Nephron (organoid): Measurements from ENCODE around the gene HAGHL.
A peak's percentile ranks its signal among the peaks of the same experiment; 100 is the strongest.
"Not testable (repeated sequence)": the region's sequence is repeated elsewhere in the genome, so short reads cannot be mapped to it uniquely, and the experiment has no call there.

ENCODE experiments used
- H3K27ac Mint-ChIP-seq, 3 experiments: 2 replicates each; pipeline ENCODE4 v1.8.0; 2020; ENCODE audit warnings: mixed read lengths in 3 of 3, mild to moderate bottlenecking in 2 of 3, moderate library complexity in 1 of 3
- H3K27me3 Mint-ChIP-seq: 2 replicates; pipeline ENCODE4 v1.8.0; 2021; ENCODE audit warnings: low read depth, mild to moderate bottlenecking, moderate library complexity, mixed read lengths
- H3K36me3 Mint-ChIP-seq: 2 replicates; pipeline ENCODE4 v1.8.0; 2020; ENCODE audit warnings: low read depth, mixed read lengths
- H3K4me1 Mint-ChIP-seq: 2 replicates; pipeline ENCODE4 v1.8.0; 2020; ENCODE audit warnings: mixed read lengths
- H3K4me3 Mint-ChIP-seq, 3 experiments: 2 replicates each; pipeline ENCODE4 v1.8.0; 2020; ENCODE audit warnings: mild to moderate bottlenecking in 3 of 3, mixed read lengths in 3 of 3, moderate library complexity in 2 of 3
- H3K9me3 Mint-ChIP-seq: 2 replicates; pipeline ENCODE4 v1.8.0; 2020; ENCODE audit warnings: mixed read lengths
- TF ChIP-seq, protein P1 (sequence below), 3 experiments: fragments of 200-600 bp; sonication (generic); IDR thresholded peaks; one replicate each; pipeline ENCODE4 v1.5.0; 2021; ENCODE audit warnings: antibody characterized with exemption in 3 of 3; ENCODE audit not compliant: unreplicated experiment in 3 of 3

The HAGHL gene

DNA sequence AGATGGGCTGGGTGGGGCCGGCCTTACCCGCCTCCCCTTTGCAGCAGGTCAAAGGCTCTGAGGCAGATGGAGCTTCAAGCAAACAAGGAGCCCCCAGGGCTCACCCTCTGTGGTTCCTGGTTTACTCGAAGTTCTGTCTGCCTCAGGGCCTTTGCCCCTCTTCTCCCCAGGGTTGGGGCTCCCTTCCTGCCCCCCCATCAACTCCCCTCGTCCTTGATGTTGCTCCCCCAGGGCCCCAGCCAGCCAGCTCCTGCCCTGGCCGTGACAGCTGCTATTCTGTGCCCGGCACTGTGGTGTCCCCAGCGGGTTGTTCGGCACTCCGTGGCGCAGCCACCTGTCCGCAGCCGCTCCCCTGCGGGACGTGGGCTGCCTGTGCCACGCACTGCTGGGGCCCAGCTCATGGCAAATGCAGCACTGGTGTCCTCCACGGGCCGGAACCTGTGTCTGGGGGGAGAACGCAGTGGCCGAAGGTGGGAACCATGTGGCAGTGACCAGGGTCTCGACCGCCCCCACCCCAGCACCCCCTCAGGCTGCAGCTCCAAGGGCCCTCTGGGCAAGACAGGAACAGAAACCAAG, 16.3 kb upstream of the HAGHL start:
- H3K27ac Mint-ChIP-seq = no peak overlapping the region
- TF ChIP-seq, protein P1, sequence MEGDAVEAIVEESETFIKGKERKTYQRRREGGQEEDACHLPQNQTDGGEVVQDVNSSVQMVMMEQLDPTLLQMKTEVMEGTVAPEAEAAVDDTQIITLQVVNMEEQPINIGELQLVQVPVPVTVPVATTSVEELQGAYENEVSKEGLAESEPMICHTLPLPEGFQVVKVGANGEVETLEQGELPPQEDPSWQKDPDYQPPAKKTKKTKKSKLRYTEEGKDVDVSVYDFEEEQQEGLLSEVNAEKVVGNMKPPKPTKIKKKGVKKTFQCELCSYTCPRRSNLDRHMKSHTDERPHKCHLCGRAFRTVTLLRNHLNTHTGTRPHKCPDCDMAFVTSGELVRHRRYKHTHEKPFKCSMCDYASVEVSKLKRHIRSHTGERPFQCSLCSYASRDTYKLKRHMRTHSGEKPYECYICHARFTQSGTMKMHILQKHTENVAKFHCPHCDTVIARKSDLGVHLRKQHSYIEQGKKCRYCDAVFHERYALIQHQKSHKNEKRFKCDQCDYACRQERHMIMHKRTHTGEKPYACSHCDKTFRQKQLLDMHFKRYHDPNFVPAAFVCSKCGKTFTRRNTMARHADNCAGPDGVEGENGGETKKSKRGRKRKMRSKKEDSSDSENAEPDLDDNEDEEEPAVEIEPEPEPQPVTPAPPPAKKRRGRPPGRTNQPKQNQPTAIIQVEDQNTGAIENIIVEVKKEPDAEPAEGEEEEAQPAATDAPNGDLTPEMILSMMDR (IDR thresholded peaks at IDR 0.05; ENCODE audit: unreplicated experiment in 3 of 3) = no peak
- no peak overlapping the region for H3K4me3 Mint-ChIP-seq
- H3K27me3 Mint-ChIP-seq = peaks cover 56% of the 10 kb centered on the region
- H3K9me3 Mint-ChIP-seq = no peaks in the 10 kb centered on the region
- peaks cover 4% of the 10 kb centered on the region for H3K4me1 Mint-ChIP-seq
- no peaks in the 10 kb centered on the region for H3K36me3 Mint-ChIP-seq

DNA sequence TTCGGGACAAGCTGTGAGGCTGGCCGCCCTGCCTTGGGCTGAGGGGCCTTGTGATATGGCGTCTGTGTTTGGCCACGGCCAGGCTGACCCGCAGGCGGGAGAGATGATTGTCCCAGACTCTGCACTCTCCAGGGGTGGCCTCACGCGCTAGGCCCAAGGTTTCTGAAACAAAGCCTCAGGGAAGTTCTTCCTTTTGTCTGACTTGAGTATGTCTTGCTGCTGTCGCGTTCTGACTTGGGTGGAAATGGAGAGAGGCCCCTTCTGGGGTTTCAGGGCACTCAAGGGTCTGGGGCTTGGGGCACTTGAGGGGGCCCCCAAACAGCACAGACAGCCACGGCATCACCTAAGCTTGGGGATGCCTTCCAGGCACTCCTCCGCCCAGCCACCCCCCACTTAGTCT, 15.8 kb upstream of the HAGHL start:
- H3K36me3 Mint-ChIP-seq = no peaks in the 10 kb centered on the region
- no peak overlapping the region for H3K4me3 Mint-ChIP-seq

DNA sequence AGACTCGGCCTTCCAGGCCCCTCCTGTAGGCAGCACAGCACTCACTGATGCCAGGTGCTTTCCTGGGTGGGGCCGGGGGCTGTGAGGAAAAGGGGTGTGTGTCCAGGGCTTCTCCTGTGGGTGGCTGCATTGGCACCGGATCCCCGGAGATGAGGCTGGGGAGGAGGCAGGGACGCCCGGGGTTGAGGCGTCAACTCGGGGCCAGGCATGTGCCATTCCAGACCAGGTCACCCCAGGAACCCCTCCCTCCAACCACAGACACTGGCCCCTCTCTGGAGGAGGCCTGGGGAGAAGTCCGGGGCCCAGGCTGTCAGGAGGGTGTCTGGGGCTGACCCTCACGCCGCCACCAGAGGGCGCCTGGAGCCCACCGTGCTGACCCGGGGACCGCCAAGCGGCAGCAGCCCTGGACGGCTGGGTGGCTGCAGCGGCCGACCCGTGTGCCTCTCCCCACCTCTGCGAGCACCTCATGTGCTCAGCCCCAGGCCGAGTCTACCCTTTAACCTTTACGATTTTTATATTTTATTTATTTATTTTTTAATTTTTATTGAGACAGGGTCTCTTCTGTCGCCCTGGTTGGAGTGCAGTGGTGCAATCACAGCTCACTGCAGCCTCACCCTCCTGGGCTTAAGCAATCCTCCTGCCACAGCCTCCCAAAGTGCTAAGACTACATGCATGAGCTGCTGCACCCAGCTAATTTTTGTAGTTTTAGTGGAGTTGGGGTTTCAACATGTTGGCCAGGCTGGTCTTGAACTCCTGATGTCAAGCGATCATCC, 15.2 kb upstream of the HAGHL start:
- Mint-ChIP-seq H3K27me3 (peaks cover 56% of the 10 kb centered on the region), H3K36me3 (no peaks in the 10 kb centered on the region), H3K9me3 (no peaks in the 10 kb centered on the region), H3K4me1 (peaks cover 4% of the 10 kb centered on the region), H3K27ac (no peak overlapping the region), H3K4me3 (no peak overlapping the region)
- TF ChIP-seq, protein P1 (IDR thresholded peaks at IDR 0.05; ENCODE audit: unreplicated experiment in 3 of 3) = peak; percentile 92 to 96 (median 92)

More for the DNA sequence above, 15.8 kb upstream of the HAGHL start:
- Mint-ChIP-seq H3K9me3 (no peaks in the 10 kb centered on the region), H3K27ac (no peak overlapping the region), H3K27me3 (peaks cover 58% of the 10 kb centered on the region), H3K4me1 (peaks cover 4% of the 10 kb centered on the region)
- TF ChIP-seq, protein P1 (IDR thresholded peaks at IDR 0.05; ENCODE audit: unreplicated experiment in 3 of 3) = no peak

DNA sequence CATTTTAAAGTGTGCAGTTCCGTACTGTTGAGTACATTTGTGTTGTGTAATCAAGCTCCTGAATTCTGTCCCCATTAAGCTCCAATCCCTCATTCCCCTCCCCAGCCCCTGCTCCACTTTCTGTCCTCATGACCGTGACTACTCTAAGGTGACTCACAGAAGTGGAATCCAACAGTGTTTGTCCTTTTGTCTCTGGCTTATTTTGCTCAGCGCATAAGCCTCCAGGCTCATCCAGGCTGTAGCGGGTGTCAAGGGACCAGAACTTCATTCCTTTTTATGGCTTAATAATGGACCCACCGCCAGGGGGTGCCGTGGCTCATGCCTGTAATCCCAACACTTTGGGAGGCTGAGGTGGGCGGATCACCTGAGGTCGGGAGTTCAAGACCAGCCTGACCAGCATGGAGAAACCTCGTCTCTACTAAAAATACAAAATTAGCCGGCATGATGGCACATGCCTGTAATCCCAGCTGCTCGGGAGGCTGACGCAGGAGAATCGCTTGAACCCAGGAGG, 14.1 kb upstream of the HAGHL start:
- not testable (repeated sequence) for H3K9me3 Mint-ChIP-seq, H3K4me1 Mint-ChIP-seq, H3K27ac Mint-ChIP-seq, H3K36me3 Mint-ChIP-seq
- peaks cover 47% of the 10 kb centered on the region for H3K27me3 Mint-ChIP-seq
- peak overlapping the region in 2 of 3 experiments; percentile 7 to 10 for H3K4me3 Mint-ChIP-seq
- TF ChIP-seq, protein P1 (IDR thresholded peaks at IDR 0.05; ENCODE audit: unreplicated experiment in 3 of 3) = peak in 2 of 3 experiments; percentile 23 to 33

DNA sequence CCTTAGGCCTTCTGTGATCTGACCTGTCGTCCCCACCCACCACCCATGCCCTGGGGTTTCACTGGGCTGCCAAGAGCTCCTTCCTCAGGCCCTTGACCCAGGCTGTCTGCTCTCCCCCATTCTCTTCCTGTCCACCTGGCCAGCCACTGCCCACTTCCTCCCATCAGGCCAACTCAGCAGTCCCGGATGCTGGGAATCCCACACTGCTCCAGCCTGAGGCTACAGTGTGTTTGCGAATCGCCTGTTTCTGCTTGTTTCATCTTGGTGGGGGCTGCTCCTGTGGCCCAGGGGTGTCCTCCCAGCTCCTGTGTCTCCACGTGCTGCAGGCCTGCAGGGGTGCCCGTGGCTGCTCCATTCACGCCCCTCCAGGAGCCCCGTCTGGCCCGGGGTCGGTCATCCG, 12.8 kb upstream of the HAGHL start:
- Mint-ChIP-seq H3K4me3 (peak overlapping the region; percentile 25 to 52 (median 51)), H3K36me3 (no peaks in the 10 kb centered on the region), H3K27me3 (peaks cover 39% of the 10 kb centered on the region), H3K9me3 (no peaks in the 10 kb centered on the region), H3K27ac (no peak overlapping the region), H3K4me1 (peaks cover 7% of the 10 kb centered on the region)
- TF ChIP-seq, protein P1 (IDR thresholded peaks at IDR 0.05; ENCODE audit: unreplicated experiment in 3 of 3) = no peak
